GM19452 (cell line): ENCODE measurements around the gene GYS1.
A peak's percentile ranks its signal among the peaks of the same experiment; 100 is the strongest.
"Not testable (repeated sequence)": the region's sequence is repeated elsewhere in the genome, so short reads cannot be mapped to it uniquely, and the experiment has no call there.

ENCODE experiments used
- ATAC-seq: cut with Tn5 transposase; IDR thresholded peaks from one replicate; pipeline ENCODE4 v1.9.1; 2021; ENCODE audit not compliant: unreplicated experiment

Gene GYS1

GRCh38 chr19:48993175-48994034 is at the start of gene GYS1, which contains the start of gene RUVBL2:
GYS1 (minus strand) TSS chr19:48993309; CDS start chr19:48993112, 197 bp downstream.
RUVBL2 (plus strand) TSS chr19:48993887; CDS start chr19:48993912, 25 bp downstream.
- ATAC-seq = peak; percentile 92

- not testable (repeated sequence) for ATAC-seq
Observed at GRCh38 chr19:49042666-49043065, 49.6 kb upstream of the GYS1 start.

- no peak for ATAC-seq
Observed at GRCh38 chr19:49042177-49042576, 49.1 kb upstream of the GYS1 start.

- not testable (repeated sequence) for ATAC-seq
Observed at GRCh38 chr19:49039736-49040135, 46.6 kb upstream of the GYS1 start.

GRCh38 chr19:49038557-49039276 is 45.6 kb upstream of the GYS1 start:
- not testable (repeated sequence) for ATAC-seq

GRCh38 chr19:49038111-49038510 is 45.0 kb upstream of the GYS1 start:
- ATAC-seq = not testable (repeated sequence)

GRCh38 chr19:49036815-49037214 is 43.7 kb upstream of the GYS1 start, which contains the start of gene CGB1:
CGB1 (minus strand) TSS chr19:49036895; CDS start chr19:49036711, 184 bp downstream.
- not testable (repeated sequence) for ATAC-seq

GRCh38 chr19:49031642-49032301 is 38.7 kb upstream of the GYS1 start, which contains the start of gene CGB2:
CGB2 (plus strand) TSS chr19:49031890; CDS start chr19:49032096, 206 bp downstream.
- not testable (repeated sequence) for ATAC-seq

- not testable (repeated sequence) for ATAC-seq
Observed at GRCh38 chr19:49030323-49030722, 37.2 kb upstream of the GYS1 start.

GRCh38 chr19:49029749-49030148 is 36.6 kb upstream of the GYS1 start:
- not testable (repeated sequence) for ATAC-seq

GRCh38 chr19:49028686-49029085 is 35.6 kb upstream of the GYS1 start:
- not testable (repeated sequence) for ATAC-seq

GRCh38 chr19:49025599-49025998 is 32.5 kb upstream of the GYS1 start:
- ATAC-seq = not testable (repeated sequence)

GRCh38 chr19:49025088-49025487 is 32.0 kb upstream of the GYS1 start:
- ATAC-seq = not testable (repeated sequence)

- not testable (repeated sequence) for ATAC-seq
Observed at GRCh38 chr19:49024233-49024632, 31.1 kb upstream of the GYS1 start, which contains the start of gene CGB3. CGB3 (minus strand) TSS chr19:49024333; CDS start chr19:49023971, 362 bp downstream.

GRCh38 chr19:49022116-49022515 is 29.0 kb upstream of the GYS1 start:
- no peak for ATAC-seq

GRCh38 chr19:49020931-49021895 is 28.1 kb upstream of the GYS1 start:
- ATAC-seq = no peak

GRCh38 chr19:49020342-49020741 is 27.2 kb upstream of the GYS1 start:
- no peak for ATAC-seq

- no peak for ATAC-seq
Observed at GRCh38 chr19:49019242-49019932, 26.3 kb upstream of the GYS1 start.
